AG04449 (cell line): ENCODE data around the gene ZNF20.
A peak's percentile ranks its signal among the peaks of the same experiment; 100 is the strongest.

Source experiments
- CTCF ChIA-PET: fragments of 350-600 bp; formaldehyde crosslinking; extraction: SDS; loops from one replicate; lab custom pipeline; 2021; ENCODE audit warnings: antibody characterized with exemption; lab: Yijun Ruan, JAX
- POLR2A ChIA-PET: fragments of 400-600, 350-600 bp; formaldehyde crosslinking; extraction: SDS; loops from one replicate; lab custom pipeline; 2020; ENCODE audit warnings: antibody characterized with exemption, inconsistent platforms; lab: Yijun Ruan, JAX
- DNase-seq: peaks from one replicate; pipeline ENCODE4 v3.0.0-alpha.2; 2010; ENCODE audit warnings: low read depth, low spot score
- H3K4me3 ChIP-seq: 2 replicates; pipeline ENCODE4 v1.5.1; 2011; ENCODE audit warnings: low read depth, mild to moderate bottlenecking, control low read depth, low read length
- TF ChIP-seq, protein P1 (sequence below): IDR thresholded peaks from one replicate; pipeline ENCODE4 v1.5.1; 2011; ENCODE audit warnings: mild to moderate bottlenecking, moderate library complexity, low read length, control low read depth, inconsistent platforms; ENCODE audit not compliant: insufficient read depth; ENCODE audit errors: missing control alignments

Gene ZNF20

DNA sequence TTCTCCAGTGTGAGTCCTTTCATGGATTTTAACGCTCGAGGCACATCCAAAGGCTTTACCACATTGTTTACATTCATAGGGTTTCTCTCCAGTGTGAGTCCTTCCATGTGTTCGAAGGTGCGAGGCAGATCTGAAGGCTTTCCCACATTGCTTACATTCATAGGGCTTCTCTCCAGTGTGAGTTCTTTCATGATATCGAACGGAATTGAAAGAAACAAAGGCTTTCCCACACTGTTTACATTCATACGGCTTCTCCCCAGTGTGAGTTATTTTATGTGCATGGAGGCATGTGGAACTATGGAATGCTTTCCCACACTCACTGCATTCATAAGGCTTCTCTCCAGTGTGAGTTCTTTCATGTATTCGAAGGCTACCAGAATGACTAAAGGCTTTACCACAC, 5.2 kb upstream of the ZNF20 start:
- no peak overlapping the region for H3K4me3 ChIP-seq
- no peak for DNase-seq
- TF ChIP-seq, protein P1, sequence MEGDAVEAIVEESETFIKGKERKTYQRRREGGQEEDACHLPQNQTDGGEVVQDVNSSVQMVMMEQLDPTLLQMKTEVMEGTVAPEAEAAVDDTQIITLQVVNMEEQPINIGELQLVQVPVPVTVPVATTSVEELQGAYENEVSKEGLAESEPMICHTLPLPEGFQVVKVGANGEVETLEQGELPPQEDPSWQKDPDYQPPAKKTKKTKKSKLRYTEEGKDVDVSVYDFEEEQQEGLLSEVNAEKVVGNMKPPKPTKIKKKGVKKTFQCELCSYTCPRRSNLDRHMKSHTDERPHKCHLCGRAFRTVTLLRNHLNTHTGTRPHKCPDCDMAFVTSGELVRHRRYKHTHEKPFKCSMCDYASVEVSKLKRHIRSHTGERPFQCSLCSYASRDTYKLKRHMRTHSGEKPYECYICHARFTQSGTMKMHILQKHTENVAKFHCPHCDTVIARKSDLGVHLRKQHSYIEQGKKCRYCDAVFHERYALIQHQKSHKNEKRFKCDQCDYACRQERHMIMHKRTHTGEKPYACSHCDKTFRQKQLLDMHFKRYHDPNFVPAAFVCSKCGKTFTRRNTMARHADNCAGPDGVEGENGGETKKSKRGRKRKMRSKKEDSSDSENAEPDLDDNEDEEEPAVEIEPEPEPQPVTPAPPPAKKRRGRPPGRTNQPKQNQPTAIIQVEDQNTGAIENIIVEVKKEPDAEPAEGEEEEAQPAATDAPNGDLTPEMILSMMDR: no peak
- ChIA-PET CTCF (interaction anchor here (1.1 to 3.5 kb wide), 2 partner anchors 86 to 347 kb away, joined by 3 to 19 read pairs; partner anchors contain the start of gene ZNF491), POLR2A (no interaction called here)

DNA sequence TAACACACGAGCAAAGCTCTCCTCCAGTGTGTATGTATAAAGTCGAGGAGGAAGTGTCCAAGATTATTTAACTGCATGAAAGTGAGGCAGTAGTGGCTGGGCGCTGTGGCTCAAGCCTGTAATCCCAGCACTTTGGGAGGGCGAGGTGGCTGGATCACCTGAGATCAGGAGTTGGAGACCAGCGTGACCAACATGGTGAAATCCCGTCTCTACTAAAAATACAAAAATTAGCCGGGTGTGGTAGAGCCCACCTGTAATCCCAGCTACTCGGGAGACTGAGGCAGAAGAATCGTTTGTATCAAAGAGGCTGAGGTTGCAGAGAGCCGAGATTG, 1.2 kb upstream of the ZNF20 start:
- POLR2A ChIA-PET: no interaction called here
- TF ChIP-seq, protein P1: no peak
- DNase-seq: no peak

DNA sequence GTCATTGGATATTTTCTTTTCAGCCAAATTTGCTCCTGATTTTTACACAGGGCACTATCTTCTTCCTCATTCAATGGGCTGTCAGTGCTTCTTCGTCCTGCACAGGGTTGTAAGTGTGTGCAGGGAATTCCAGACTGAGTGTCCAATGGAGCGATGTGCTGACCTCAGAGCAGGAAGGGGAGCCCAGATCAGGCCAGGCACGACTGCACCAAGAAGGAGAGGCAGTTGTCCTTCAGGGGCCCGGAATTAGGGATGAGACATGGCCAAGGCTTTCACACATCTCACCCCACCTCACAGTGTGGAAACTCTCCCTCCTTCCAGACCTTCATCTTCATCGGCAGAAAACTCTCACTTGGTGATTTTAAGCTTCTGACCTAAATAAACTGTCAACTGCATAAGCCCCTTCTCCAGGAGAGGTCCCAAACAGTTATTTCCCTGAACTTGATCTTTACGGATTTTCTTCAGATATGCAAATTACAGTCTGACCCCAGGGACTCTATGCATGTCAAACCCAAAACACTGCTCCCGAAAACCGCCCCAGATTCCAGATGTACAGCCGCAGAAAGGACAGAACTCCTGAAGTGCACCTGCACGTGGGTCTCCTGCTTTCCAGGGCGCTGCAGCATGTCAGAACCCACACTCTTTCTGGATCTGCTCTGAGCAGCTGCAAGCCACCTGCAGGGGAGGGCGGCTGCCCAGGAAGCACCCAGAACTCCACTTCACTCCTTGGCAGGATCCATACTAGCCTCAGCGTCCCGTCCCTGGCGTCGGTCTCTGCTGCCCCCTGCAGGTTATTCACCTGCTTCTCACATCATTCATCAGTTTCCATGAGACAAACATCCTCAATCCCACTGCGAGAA, 625 bp upstream of the ZNF20 start:
- TF ChIP-seq, protein P1: peak; percentile 83
- peak; percentile 23 for DNase-seq
- peak overlapping the region; percentile 86 for H3K4me3 ChIP-seq
- POLR2A ChIA-PET: interaction anchor here (0.5 to 1.1 kb wide), 7 partner anchors 10 to 343 kb away, joined by 3 to 10 read pairs (median 5); partner anchors contain the start of genes ZNF136, ZNF433 and ZNF625
- CTCF ChIA-PET: interaction anchor here (0.6 to 5.0 kb wide), 43 partner anchors 9 to 491 kb away, joined by 3 to 54 read pairs (median 5); partner anchors contain the start of genes ZNF136, ZNF433, ZNF440 and ZNF442

More for the DNA sequence above, 1.2 kb upstream of the ZNF20 start:
- CTCF ChIA-PET: interaction anchor here (0.6 to 5.0 kb wide), 33 partner anchors 8 to 492 kb away, joined by 3 to 54 read pairs (median 6); partner anchors contain the start of genes ZNF136, ZNF433, ZNF440 and ZNF442
- no peak overlapping the region for H3K4me3 ChIP-seq

DNA sequence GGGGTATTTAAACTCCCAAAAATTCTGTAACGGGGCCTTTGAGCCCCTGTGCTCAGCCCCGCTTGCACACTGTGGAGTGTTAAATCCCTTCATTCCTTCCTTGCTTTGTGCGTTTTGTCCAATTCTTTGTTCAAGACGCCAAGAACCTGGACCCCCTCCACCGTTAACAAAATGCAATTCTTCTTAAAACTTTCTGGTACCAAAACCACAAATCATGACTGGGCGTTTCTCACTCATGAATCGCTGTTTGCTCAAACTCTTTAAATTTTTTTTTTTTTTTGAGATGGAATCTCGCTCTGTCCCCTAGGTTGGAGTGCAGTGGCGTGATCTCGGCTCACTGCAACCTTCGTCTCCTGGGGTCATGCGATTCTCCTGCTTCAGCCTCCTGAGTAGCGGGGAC, 881 bp downstream of the ZNF20 start:
- TF ChIP-seq, protein P1: no peak
- POLR2A ChIA-PET: no interaction called here
- CTCF ChIA-PET: interaction anchor here (1.0 to 5.0 kb wide), 6 partner anchors 10 to 218 kb away, joined by 4 to 54 read pairs (median 24); no protein-coding TSS in a partner anchor
- H3K4me3 ChIP-seq: peak overlapping the region; percentile 86
- no peak for DNase-seq

DNA sequence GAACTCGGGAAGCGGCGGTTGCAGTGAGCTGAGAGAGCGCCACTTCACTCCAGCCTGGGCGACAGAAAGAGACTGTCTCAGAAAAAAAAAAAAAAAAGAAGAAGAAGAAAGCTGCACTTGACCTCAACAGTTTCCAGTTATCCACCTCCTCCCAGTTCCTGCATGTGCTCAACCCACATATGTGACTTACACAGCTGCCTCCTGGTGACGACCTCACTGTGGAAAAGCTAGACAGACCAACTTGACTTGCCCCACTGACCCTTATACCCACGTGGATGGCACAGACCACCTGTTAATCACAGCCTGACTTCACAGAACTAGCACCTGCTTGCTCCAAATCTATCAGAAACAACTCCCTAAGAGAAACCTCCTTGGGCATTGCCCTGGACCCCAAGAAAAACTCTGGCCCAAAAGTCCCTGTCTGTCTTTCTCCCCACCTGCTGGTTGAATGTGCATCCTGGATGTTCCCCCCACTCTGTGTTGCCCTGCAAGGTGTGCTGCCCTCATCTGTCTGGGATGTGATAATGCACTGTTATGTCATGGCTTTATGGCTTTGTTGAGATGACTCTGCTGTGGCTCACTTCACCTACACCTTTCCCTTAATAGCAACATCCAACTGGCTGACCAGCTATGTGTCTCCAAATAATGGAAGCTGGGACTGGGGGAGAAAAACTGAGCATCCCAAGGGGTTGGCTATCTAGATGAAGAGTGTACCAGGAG, 2.8 kb downstream of the ZNF20 start:
- TF ChIP-seq, protein P1: no peak
- CTCF ChIA-PET: interaction anchor here (1.0 to 5.0 kb wide), 3 partner anchors 38 to 78 kb away, joined by 3 to 45 read pairs (median 5); no protein-coding TSS in a partner anchor

More for the DNA sequence above, 2.8 kb downstream of the ZNF20 start:
- H3K4me3 ChIP-seq: no peak overlapping the region
- DNase-seq: no peak
- POLR2A ChIA-PET: no interaction called here
